Tibial nerve (tissue), 4 donors: Measurements from ENCODE around the gene GRAMD4. TPM values are rescaled to one million over a fixed set of nuclear protein-coding genes. Genes with fewer than 3 reads are reported as not detected.

Experiments
- DNase-seq, 2 donors: peaks; one replicate each; pipeline ENCODE4 v3.0.0-alpha.2; 2019; ENCODE audit warnings: low spot score in 2 of 2
- H3K27ac ChIP-seq, 4 donors: fragments of 200-600 bp; sonication (generic) in 3 of 4; one replicate each; pipeline ENCODE4 v1.5.1; 2017 to 2019; ENCODE audit warnings: mild to moderate bottlenecking in 1 of 4
- H3K27me3 ChIP-seq, 2 donors: fragments of 200-600 bp; sonication (generic) in 1 of 2; one replicate each; pipeline versions ENCODE4 v1.5.1 to v1.6.0; 2017 to 2019
- H3K36me3 ChIP-seq, 3 donors: fragments of 200-600 bp; sonication (generic); one replicate each; pipeline ENCODE4 v1.5.1; 2018 to 2019
- H3K4me1 ChIP-seq, 4 donors: fragments of 200-600 bp; sonication (generic) in 3 of 4; one replicate each; pipeline ENCODE4 v1.5.1; 2017 to 2019
- H3K4me3 ChIP-seq, 4 donors: fragments of 200-600 bp; sonication (generic) in 3 of 4; one replicate each; pipeline ENCODE4 v1.5.1; 2017 to 2019; ENCODE audit warnings: mild to moderate bottlenecking in 1 of 4, moderate library complexity in 1 of 4
- H3K9me3 ChIP-seq, 4 donors: fragments of 200-600 bp; sonication (generic) in 3 of 4; one replicate each; pipeline ENCODE4 v1.5.1; 2017 to 2019
- CTCF ChIP-seq, 5 experiments: fragments of 200-600 bp in 3 of 5; fragments of 450-650 bp in 2 of 5; sonication (generic) in 3 of 5; IDR thresholded peaks; one replicate each; pipeline ENCODE4 v1.5.1; 2016 to 2019; ENCODE audit warnings: antibody characterized with exemption in 5 of 5, mild to moderate bottlenecking in 3 of 5, moderate library complexity in 2 of 5
- EP300 ChIP-seq, 2 donors: sonication (generic); formaldehyde crosslinking; IDR thresholded peaks; one replicate each; pipeline ENCODE4 v1.6.1; 2017; ENCODE audit warnings: antibody characterized with exemption in 2 of 2, mild to moderate bottlenecking in 1 of 2
- POLR2A ChIP-seq, 2 donors: fragments of 450-650 bp; IDR thresholded peaks; one replicate each; pipeline ENCODE4 v1.6.1; 2017; ENCODE audit warnings: antibody characterized with exemption in 2 of 2, mild to moderate bottlenecking in 2 of 2, moderate library complexity in 2 of 2
- WGBS, 2 donors: methylation state at CpG; one replicate each; pipeline ENCODE4 v1.1.5; 2018; 5-methylcytosine and 5-hydroxymethylcytosine counted together
- total RNA-seq, 4 donors: library from RNA; depleted of rRNA; stranded (reverse); fragments of >200 nt; gene quantifications; one replicate each; pipeline ENCODE4 v1.1.0, GENCODE V29; 2016

The GRAMD4 gene
- total RNA-seq, 4 donors from 2014 or later = 18.2 to 299 (median 54.3) TPM

DNA sequence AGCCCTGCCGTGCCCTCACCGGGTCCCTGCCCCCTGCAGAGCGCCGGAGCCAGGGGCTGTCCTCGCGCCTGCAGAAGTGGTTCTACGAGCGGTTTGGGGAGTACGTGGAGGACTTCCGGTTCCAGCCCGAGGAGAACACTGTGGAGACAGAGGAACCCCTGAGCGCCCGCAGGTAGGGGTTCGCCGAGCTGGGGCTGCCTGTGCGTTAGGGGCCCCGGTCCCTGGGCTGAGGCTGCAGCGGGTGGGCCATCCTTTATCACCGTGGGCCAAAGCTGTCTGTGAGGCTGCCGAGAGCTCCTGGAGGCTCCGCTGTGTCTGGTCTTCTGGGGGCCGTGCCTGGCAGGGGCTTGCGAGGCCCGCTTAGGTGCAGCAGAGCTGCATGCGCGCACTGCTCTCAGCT is 42.8 kb downstream of the GRAMD4 start:
- no peaks in the 10 kb centered on the region for H3K4me1 ChIP-seq
- H3K9me3 ChIP-seq = no peaks in the 10 kb centered on the region
- H3K27me3 ChIP-seq = no peaks in the 10 kb centered on the region
- WGBS, 2 donors = 89 to 95% methylated on average over 16 to 20 of the region's 26 CpGs
- TF ChIP-seq EP300 (IDR thresholded peaks at IDR 0.05) (no peak), CTCF (IDR thresholded peaks at IDR 0.05) (no peak), POLR2A (IDR thresholded peaks at IDR 0.05) (no peak)
- DNase-seq = no peak
- no peak overlapping the region for H3K4me3 ChIP-seq
- peaks cover 0 to 95% (median 17%) of the 10 kb centered on the region in 3 donors for H3K36me3 ChIP-seq
- no peak overlapping the region for H3K27ac ChIP-seq

DNA sequence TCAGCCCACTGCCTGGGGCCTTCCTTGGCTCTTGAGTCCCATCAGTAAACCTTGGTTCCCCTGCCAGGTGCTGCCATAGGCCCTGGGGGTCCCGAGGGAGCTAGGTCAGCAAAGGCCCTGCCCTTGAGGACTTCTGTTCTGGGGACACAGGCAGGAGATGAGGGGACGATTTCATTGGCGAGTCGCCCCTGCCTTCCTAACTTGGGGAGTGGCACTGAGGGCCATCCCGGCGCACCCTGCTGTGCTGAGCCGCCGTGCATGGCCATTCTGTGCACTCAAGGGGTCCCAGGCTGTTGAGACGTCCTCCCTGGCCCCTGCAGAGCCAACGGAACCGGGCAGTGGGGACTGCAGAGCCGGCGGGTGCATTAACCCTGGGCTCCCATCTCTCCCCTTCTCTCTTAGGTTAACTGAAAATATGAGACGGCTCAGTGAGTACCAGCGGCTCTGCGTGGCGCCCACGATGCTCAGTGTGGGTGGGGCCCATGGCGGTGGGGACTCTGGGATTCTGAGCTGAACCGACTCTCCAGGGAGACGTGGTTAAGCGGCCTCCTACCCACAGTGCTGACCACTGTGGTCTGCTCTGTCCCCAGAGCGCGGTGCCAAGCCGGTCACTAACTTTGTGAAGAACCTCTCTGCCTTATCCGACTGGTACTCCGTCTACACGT is 43.4 kb downstream of the GRAMD4 start:
- no peak for TF ChIP-seq EP300 (IDR thresholded peaks at IDR 0.05)
- no peak for TF ChIP-seq POLR2A (IDR thresholded peaks at IDR 0.05)
- no peak for TF ChIP-seq CTCF (IDR thresholded peaks at IDR 0.05)
- Histone ChIP-seq H3K4me3 (no peak overlapping the region), H3K27ac (no peak overlapping the region), H3K4me1 (no peaks in the 10 kb centered on the region), H3K36me3 (peaks cover 0 to 95% (median 17%) of the 10 kb centered on the region in 3 donors), H3K9me3 (no peaks in the 10 kb centered on the region), H3K27me3 (no peaks in the 10 kb centered on the region)
- no peak for DNase-seq
- 85 to 91% methylated on average over 20 to 25 of the region's 28 CpGs for WGBS, 2 donors

DNA sequence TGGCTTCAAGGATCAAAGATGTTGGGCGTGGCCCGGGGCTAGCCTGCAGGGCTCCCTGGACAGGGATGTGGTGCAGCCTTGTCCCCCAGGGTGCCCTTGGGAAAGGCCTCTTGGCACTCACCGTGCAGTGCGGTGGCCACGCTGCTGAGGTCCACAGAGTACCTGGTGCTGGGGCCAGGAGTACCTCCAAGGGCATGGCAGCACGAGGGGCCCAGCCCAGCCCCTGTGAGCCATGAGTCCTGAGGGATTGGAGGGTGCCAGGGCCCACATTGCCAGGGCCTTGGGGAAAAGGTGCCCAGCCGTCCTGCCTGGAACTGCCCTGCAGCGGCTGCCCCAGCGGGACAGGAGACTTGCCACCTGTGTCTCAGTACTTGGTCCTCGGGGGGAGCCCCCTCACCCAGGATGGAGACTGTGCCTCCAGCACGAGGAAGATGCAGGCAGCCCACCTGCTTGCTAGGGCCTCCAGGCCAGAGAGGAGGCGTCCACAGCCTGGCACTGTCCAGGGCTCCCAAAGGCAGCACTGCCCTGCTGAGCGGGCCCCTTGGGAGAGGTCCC is 44.2 kb downstream of the GRAMD4 start:
- 88 to 90% methylated on average over 5 to 12 of the region's 13 CpGs for WGBS, 2 donors
- Histone ChIP-seq H3K36me3 (peaks cover 0 to 95% (median 17%) of the 10 kb centered on the region in 3 donors), H3K27ac (no peak overlapping the region), H3K27me3 (no peaks in the 10 kb centered on the region), H3K9me3 (no peaks in the 10 kb centered on the region), H3K4me1 (no peaks in the 10 kb centered on the region), H3K4me3 (no peak overlapping the region)
- TF ChIP-seq CTCF (IDR thresholded peaks at IDR 0.05) (no peak), POLR2A (IDR thresholded peaks at IDR 0.05) (no peak), EP300 (IDR thresholded peaks at IDR 0.05) (no peak)
- no peak for DNase-seq

- Histone ChIP-seq H3K27me3 (no peaks in the 10 kb centered on the region), H3K36me3 (peaks cover 0 to 93% (median 17%) of the 10 kb centered on the region in 3 donors), H3K4me1 (no peaks in the 10 kb centered on the region), H3K9me3 (no peaks in the 10 kb centered on the region), H3K27ac (no peak overlapping the region), H3K4me3 (no peak overlapping the region)
- DNase-seq = no peak
- TF ChIP-seq EP300 (IDR thresholded peaks at IDR 0.05) (no peak), CTCF (IDR thresholded peaks at IDR 0.05) (no peak), POLR2A (IDR thresholded peaks at IDR 0.05) (no peak)
- WGBS, 2 donors = 92 to 95% methylated on average over 16 to 17 of the region's 21 CpGs
These were observed 45.0 kb downstream of the GRAMD4 start for GRCh38 chr22:46665151-46665695.

DNA sequence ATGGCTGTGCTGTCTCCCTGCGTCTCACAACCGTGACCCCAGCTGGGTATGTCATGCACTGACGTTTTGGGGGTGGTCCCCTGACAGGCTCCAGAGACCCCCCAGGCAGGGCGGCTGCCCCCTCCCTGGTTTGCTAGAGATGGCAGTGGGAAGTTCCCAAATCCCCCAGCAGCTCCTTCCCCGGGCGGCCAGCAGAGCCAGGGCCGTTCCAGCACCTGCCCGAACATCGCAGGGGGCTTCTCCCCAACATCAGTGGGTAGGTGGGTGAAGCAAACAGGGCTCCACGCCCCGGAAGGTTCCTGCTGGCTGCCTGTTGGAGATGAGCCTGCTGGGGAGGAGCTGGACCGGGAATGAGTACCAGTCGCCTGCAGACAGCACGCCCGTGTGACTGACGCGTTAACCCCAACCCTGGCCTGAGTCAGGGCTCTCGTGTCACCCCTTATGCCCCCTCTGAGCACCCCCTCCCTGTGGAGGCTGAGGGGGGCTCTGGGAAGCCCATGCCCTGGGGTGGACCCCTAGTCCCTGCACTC is 45.6 kb downstream of the GRAMD4 start:
- H3K36me3 ChIP-seq = peaks cover 0 to 96% (median 17%) of the 10 kb centered on the region in 3 donors
- 85 to 97% methylated on average over 6 to 11 of the region's 18 CpGs for WGBS, 2 donors

More for the DNA sequence above, 45.6 kb downstream of the GRAMD4 start:
- Histone ChIP-seq H3K27ac (no peak overlapping the region), H3K9me3 (no peaks in the 10 kb centered on the region), H3K27me3 (no peaks in the 10 kb centered on the region), H3K4me3 (no peak overlapping the region), H3K4me1 (no peaks in the 10 kb centered on the region)
- TF ChIP-seq POLR2A (IDR thresholded peaks at IDR 0.05) (no peak), CTCF (IDR thresholded peaks at IDR 0.05) (no peak), EP300 (IDR thresholded peaks at IDR 0.05) (no peak)
- DNase-seq = no peak
